A549 treated with AZD9567 at 1 μM for 4 hours (cell line): ENCODE results near the gene ME2. TPM values are rescaled to one million over a fixed set of nuclear protein-coding genes. Genes with fewer than 3 reads are reported as not detected.

Source experiments
- total RNA-seq: library from RNA; stranded (reverse); fragments of 200-300 nt; extraction: Qiagen RNA extraction; gene quantifications from 5 replicates; pipeline ENCODE4 v1.2.3, GENCODE V29; 2022; ENCODE audit not compliant: insufficient read depth

Gene ME2
- total RNA-seq = 31.3 to 39.7 TPM (median 35.1 TPM) in 5 replicates

GRCh38 chr18:50878345-50879301, at the start of gene ME2:
Gene ME2, plus strand, starts transcription at chr18:50879118. Its CDS starts 16,703 bp downstream, at chr18:50895821.

GRCh38 chr18:50967714-50968661, 89.1 kb downstream of the ME2 start, which contains the start of gene ELAC1:
Gene ELAC1, plus strand, starts transcription at chr18:50968040. Its CDS starts 6,365 bp downstream, at chr18:50974405.

Other genes with a start within 250 kb of the ME2 start
- gene MRO, start 59.1 kb upstream of the ME2 start, total RNA-seq = 0.06 to 0.26 TPM (median 0.13 TPM) in 4 of 5 replicates, not detected in the other
- 4.0 to 5.7 TPM (median 5.3 TPM) in 5 replicates for gene ELAC1, start 88.9 kb downstream of the ME2 start, total RNA-seq
- 46.5 to 96.7 TPM (median 59.8 TPM) in 5 replicates for gene SMAD4, start 151.1 kb downstream of the ME2 start, total RNA-seq